ACHN (cell line): ENCODE results near the gene NUDT3.

Source experiments
- DNase-seq: peaks from one replicate; pipeline ENCODE4 v3.0.0-alpha.2; 2015
- in situ Hi-C: cut with HindIII; loops from 2 replicates; pipeline ENCODE4 v1.10.0; 2017; ENCODE audit warnings: low sequenced_read_pairs, low pct_ligation_motif_present, low pct_unique_long_range_greater_than_20kb

The NUDT3 gene

GRCh38 chr6:34352305-34352937 lies 40.0 kb downstream of the NUDT3 start:
- in situ Hi-C loops, result no loop called here

GRCh38 chr6:34350934-34351217 lies 41.6 kb downstream of the NUDT3 start:
- no peak for DNase-seq
- in situ Hi-C loops, result no loop called here

More at GRCh38 chr6:34352305-34352937, 40.0 kb downstream of the NUDT3 start:
- no peak for DNase-seq

- no peak for DNase-seq
Observed at GRCh38 chr6:34350137-34350933, 42.1 kb downstream of the NUDT3 start.

GRCh38 chr6:34349211-34349610 lies 43.3 kb downstream of the NUDT3 start:
- in situ Hi-C loops, result no loop called here
- no peak for DNase-seq

More at GRCh38 chr6:34350137-34350933, 42.1 kb downstream of the NUDT3 start:
- in situ Hi-C loops, result no loop called here

GRCh38 chr6:34347303-34347702 lies 45.2 kb downstream of the NUDT3 start:
- no peak for DNase-seq
- in situ Hi-C loops, result no loop called here

- no peak for DNase-seq
- in situ Hi-C loops, result no loop called here
Observed at GRCh38 chr6:34346175-34347119, 46.0 kb downstream of the NUDT3 start.

- in situ Hi-C loops, result no loop called here
- DNase-seq, result no peak
Observed at GRCh38 chr6:34343806-34344205, 48.7 kb downstream of the NUDT3 start.

GRCh38 chr6:34342247-34342646 lies 50.2 kb downstream of the NUDT3 start:
- no peak for DNase-seq
- in situ Hi-C loops, result no loop called here

- in situ Hi-C loops, result no loop called here
- no peak for DNase-seq
Observed at GRCh38 chr6:34341481-34341971, 50.9 kb downstream of the NUDT3 start.

- DNase-seq, result no peak
- in situ Hi-C loops, result no loop called here
Observed at GRCh38 chr6:34340906-34341480, 51.5 kb downstream of the NUDT3 start.

GRCh38 chr6:34340394-34340793 lies 52.1 kb downstream of the NUDT3 start:
- in situ Hi-C loops, result no loop called here
- DNase-seq, result no peak

- in situ Hi-C loops, result no loop called here
- no peak for DNase-seq
Observed at GRCh38 chr6:34339971-34340370, 52.5 kb downstream of the NUDT3 start.

- in situ Hi-C loops, result no loop called here
- DNase-seq, result no peak
Observed at GRCh38 chr6:34339432-34339831, 53.0 kb downstream of the NUDT3 start.

GRCh38 chr6:34338811-34339210 lies 53.7 kb downstream of the NUDT3 start:
- DNase-seq, result no peak
- in situ Hi-C loops, result no loop called here

GRCh38 chr6:34338377-34338776 lies 54.1 kb downstream of the NUDT3 start:
- DNase-seq, result no peak
- in situ Hi-C loops, result no loop called here

- in situ Hi-C loops, result no loop called here
- DNase-seq, result no peak
Observed at GRCh38 chr6:34334796-34335416, 57.6 kb downstream of the NUDT3 start.

GRCh38 chr6:34333858-34334257 lies 58.6 kb downstream of the NUDT3 start:
- in situ Hi-C loops, result no loop called here
- no peak for DNase-seq
